Body of pancreas (tissue), 4 donors: Measurements from ENCODE around the gene TEAD1.

Source experiments
- CTCF ChIP-seq, 7 experiments: fragments of 450-650 bp in 4 of 7; fragments of 200-600 bp in 3 of 7; sonication (generic) in 3 of 7; IDR thresholded peaks; one replicate each; pipeline ENCODE4 v1.5.1; 2016 to 2019; ENCODE audit warnings: antibody characterized with exemption in 7 of 7
- POLR2A ChIP-seq, 3 donors: fragments of 450-650 bp; IDR thresholded peaks; one replicate each; pipeline ENCODE4 v1.6.1; 2016; ENCODE audit warnings: antibody characterized with exemption in 3 of 3, mild to moderate bottlenecking in 2 of 3

GRCh38 chr11:12767577-12767976, 93.4 kb downstream of the TEAD1 start:
- TF ChIP-seq CTCF (IDR thresholded peaks at IDR 0.05) = no peak
- no peak for TF ChIP-seq POLR2A (IDR thresholded peaks at IDR 0.05)
